OCI-LY7 (cell line): Measurements from ENCODE around the gene FOXA2. TPM values are rescaled to one million over a fixed set of nuclear protein-coding genes. Genes with fewer than 3 reads are reported as not detected.

Experiments
- BruUV-seq: library from RNA; stranded (reverse); fragments of 400-500 nt; replicated peaks from 2 replicates; lab custom pipeline; 2021; lab: Mats Ljungman, UMichigan
- CTCF ChIA-PET: fragments of 300-600 bp; sonication (Branson Sonifier 250); formaldehyde crosslinking; loops from one replicate; lab custom pipeline; 2022; ENCODE audit warnings: antibody characterized with exemption; ENCODE audit not compliant: unreplicated experiment; lab: Charles Lee
- POLR2A ChIA-PET: fragments of 300-600 bp; sonication (Branson Sonifier 250); formaldehyde crosslinking; loops from one replicate; lab custom pipeline; 2022; ENCODE audit warnings: antibody characterized with exemption; lab: Charles Lee
- DNase-seq: peaks from one replicate; pipeline ENCODE4 v3.0.0-alpha.2; 2015; ENCODE audit warnings: low spot score
- H2AFZ ChIP-seq: fragments of 200-600 bp; sonication (generic), shearing (Covaris generic); 2 replicates; pipeline ENCODE4 v1.6.1; 2014; ENCODE audit warnings: mild to moderate bottlenecking, antibody characterized with exemption, low read length, moderate library complexity
- H3K27ac ChIP-seq: fragments of 200-600 bp; sonication (generic); 2 replicates; pipeline ENCODE4 v1.5.1; 2014; ENCODE audit warnings: mixed run types, low read depth, mild to moderate bottlenecking, moderate library complexity, low read length, inconsistent platforms; ENCODE audit not compliant: poor library complexity, severe bottlenecking
- H3K36me3 ChIP-seq: fragments of 200-600 bp; sonication (generic); 2 replicates; pipeline ENCODE4 v1.6.1; 2014; ENCODE audit warnings: mild to moderate bottlenecking, antibody characterized with exemption, low read length, moderate library complexity, mixed read lengths; ENCODE audit not compliant: insufficient read depth
- H3K4me1 ChIP-seq: fragments of 200-600 bp; sonication (generic); 2 replicates; pipeline ENCODE4 v1.5.1; 2014; ENCODE audit warnings: mild to moderate bottlenecking, low read length; ENCODE audit not compliant: insufficient read depth, poor library complexity, severe bottlenecking
- H3K4me2 ChIP-seq: fragments of 200-600 bp; sonication (generic); 2 replicates; pipeline ENCODE4 v1.6.1; 2014; ENCODE audit warnings: mild to moderate bottlenecking, low read length
- H3K4me3 ChIP-seq: fragments of 200-600 bp; sonication (generic); 2 replicates; pipeline ENCODE4 v1.5.1; 2014; ENCODE audit warnings: mild to moderate bottlenecking, low read depth, low read length; ENCODE audit not compliant: poor library complexity, severe bottlenecking
- H3K79me2 ChIP-seq: fragments of 200-600 bp; sonication (generic); 2 replicates; pipeline ENCODE4 v1.6.1; 2016; ENCODE audit warnings: low read depth, mild to moderate bottlenecking, low read length, moderate library complexity, mixed read lengths; ENCODE audit not compliant: insufficient read depth
- H3K9me2 ChIP-seq: fragments of 200-600 bp; sonication (generic); 2 replicates; pipeline ENCODE4 v1.6.1; 2016; ENCODE audit warnings: mild to moderate bottlenecking, low read length, mixed read lengths; ENCODE audit not compliant: insufficient read depth
- H3K9me3 ChIP-seq: fragments of 200-600 bp; sonication (generic); 2 replicates; pipeline ENCODE4 v1.6.1; 2014; ENCODE audit warnings: mild to moderate bottlenecking, mixed run types, low read length, mixed read lengths
- H4K20me1 ChIP-seq: fragments of 200-600 bp; sonication (generic); 2 replicates; pipeline ENCODE4 v1.6.1; 2014; ENCODE audit warnings: mild to moderate bottlenecking, antibody characterized with exemption, low read length, moderate library complexity, mixed read lengths; ENCODE audit not compliant: insufficient read depth
- EZH2phosphoT487 ChIP-seq: fragments of 200-600 bp; sonication (generic); IDR thresholded peaks from 2 replicates; pipeline ENCODE4 v1.6.1; 2018; ENCODE audit warnings: low read depth, borderline replicate concordance, mild to moderate bottlenecking, mixed run types, antibody characterized with exemption, low read length, moderate library complexity, mixed read lengths
- intact Hi-C: fragments of 100-400 bp; cut with micrococcal nuclease; formaldehyde crosslinking; loops from one replicate; pipeline ENCODE4 v1.10.0; 2022; ENCODE audit not compliant: unreplicated experiment
- total RNA-seq, 2 experiments: library from RNA; depleted of rRNA in 1 of 2; stranded (reverse); fragments of >200 nt in 1 of 2; shearing (Covaris generic) in 1 of 2; gene quantifications; 2 replicates each; pipeline ENCODE4 v1.2.3, GENCODE V29; 2014 to 2022
- TF ChIP-seq, protein P1 (sequence below): fragments of 200-600 bp; sonication (generic); conservative IDR thresholded peaks from 2 replicates; pipeline ENCODE4 v1.5.1; 2014; ENCODE audit warnings: mild to moderate bottlenecking, antibody characterized with exemption, low read length, moderate library complexity, mixed read lengths

Gene FOXA2
- total RNA-seq, 2 experiments from 2014 or later = not detected

DNA sequence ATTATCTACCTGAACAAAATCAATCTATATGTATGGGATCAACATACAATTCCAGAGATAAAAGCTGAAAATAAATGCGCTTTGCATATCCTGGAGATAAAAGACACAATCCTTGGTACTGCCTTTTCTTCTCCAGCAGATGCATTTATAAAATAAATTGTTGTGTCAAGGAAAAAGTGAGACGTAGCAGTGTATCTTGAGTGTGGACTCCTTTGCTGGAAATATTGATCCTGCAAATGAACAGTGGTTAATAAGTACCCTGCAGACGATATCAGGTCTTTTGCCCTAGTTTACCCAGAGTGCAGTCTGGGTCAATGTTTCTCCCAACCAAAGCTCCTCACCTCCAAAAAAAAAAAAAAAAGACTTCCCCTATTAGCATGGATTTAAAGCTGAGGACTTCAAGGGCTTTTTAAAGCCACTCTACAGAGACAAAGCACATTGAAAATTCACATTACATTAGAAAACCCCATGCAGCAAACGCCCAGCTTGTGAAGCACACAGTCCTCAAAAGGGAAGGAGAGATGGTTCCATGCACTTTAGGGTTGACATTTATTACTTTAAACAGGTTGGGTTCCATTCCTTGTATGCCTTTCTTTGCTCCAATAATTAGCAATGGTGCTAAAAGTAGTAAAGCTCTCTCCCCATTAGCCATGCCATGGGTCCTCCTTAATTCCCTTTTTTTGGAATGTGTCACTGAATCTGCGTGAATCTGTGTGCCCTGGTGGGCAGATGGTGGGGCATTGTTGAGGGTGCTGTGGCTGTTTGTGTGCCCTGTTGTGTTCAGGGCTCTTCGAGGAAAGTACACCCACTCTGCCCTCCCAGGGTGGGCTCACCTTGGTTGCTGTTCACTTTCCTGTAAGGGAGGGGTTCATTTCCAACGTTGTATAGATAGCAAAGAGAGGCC lies 21.1 kb downstream of the FOXA2 start:
- TF ChIP-seq EZH2phosphoT487 = no peak
- TF ChIP-seq, protein P1, sequence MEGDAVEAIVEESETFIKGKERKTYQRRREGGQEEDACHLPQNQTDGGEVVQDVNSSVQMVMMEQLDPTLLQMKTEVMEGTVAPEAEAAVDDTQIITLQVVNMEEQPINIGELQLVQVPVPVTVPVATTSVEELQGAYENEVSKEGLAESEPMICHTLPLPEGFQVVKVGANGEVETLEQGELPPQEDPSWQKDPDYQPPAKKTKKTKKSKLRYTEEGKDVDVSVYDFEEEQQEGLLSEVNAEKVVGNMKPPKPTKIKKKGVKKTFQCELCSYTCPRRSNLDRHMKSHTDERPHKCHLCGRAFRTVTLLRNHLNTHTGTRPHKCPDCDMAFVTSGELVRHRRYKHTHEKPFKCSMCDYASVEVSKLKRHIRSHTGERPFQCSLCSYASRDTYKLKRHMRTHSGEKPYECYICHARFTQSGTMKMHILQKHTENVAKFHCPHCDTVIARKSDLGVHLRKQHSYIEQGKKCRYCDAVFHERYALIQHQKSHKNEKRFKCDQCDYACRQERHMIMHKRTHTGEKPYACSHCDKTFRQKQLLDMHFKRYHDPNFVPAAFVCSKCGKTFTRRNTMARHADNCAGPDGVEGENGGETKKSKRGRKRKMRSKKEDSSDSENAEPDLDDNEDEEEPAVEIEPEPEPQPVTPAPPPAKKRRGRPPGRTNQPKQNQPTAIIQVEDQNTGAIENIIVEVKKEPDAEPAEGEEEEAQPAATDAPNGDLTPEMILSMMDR = no peak
- intact Hi-C loops = no loop called here
- no peaks in the 10 kb centered on the region for H3K79me2 ChIP-seq
- no peak overlapping the region for H3K4me2 ChIP-seq
- no peaks in the 10 kb centered on the region for H3K9me2 ChIP-seq
- H3K27ac ChIP-seq = no peak overlapping the region
- no peak overlapping the region for H3K4me3 ChIP-seq
- H2AFZ ChIP-seq = no peak overlapping the region
- BruUV-seq = no TSS peak
- no peaks in the 10 kb centered on the region for H3K36me3 ChIP-seq
- H4K20me1 ChIP-seq = no peaks in the 10 kb centered on the region
- no peaks in the 10 kb centered on the region for H3K9me3 ChIP-seq
- CTCF ChIA-PET = no interaction called here
- no peak for DNase-seq
- POLR2A ChIA-PET = no interaction called here
- H3K4me1 ChIP-seq = no peaks in the 10 kb centered on the region

DNA sequence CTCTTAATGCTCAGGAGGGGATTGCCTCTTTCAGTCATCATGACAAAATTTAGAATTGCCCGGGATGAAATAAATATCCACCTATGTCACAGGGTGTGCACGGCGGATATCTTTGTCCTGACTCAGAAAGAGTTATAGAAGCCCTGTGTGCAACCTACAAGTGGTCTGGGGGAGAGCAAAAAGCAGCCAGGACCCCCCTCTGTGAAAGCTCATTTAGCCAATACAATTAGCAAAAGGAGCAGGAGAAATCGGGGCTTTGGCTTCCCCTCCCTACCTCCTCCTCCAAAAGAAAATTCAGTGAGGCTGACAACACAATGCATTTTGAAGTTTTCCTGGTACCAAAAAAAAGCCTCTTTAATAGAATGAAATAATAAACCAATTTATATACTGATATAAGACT lies 21.8 kb downstream of the FOXA2 start:
- Histone ChIP-seq H3K4me2 (no peak overlapping the region), H3K9me2 (no peaks in the 10 kb centered on the region), H3K79me2 (no peaks in the 10 kb centered on the region), H4K20me1 (no peaks in the 10 kb centered on the region), H3K36me3 (no peaks in the 10 kb centered on the region), H3K4me1 (no peaks in the 10 kb centered on the region), H2AFZ (no peak overlapping the region), H3K27ac (no peak overlapping the region), H3K4me3 (no peak overlapping the region), H3K9me3 (no peaks in the 10 kb centered on the region)
- ChIA-PET POLR2A (no interaction called here), CTCF (no interaction called here)
- intact Hi-C loops = no loop called here
- DNase-seq = no peak
- BruUV-seq = no TSS peak
- no peak for TF ChIP-seq EZH2phosphoT487
- TF ChIP-seq, protein P1 = no peak

DNA sequence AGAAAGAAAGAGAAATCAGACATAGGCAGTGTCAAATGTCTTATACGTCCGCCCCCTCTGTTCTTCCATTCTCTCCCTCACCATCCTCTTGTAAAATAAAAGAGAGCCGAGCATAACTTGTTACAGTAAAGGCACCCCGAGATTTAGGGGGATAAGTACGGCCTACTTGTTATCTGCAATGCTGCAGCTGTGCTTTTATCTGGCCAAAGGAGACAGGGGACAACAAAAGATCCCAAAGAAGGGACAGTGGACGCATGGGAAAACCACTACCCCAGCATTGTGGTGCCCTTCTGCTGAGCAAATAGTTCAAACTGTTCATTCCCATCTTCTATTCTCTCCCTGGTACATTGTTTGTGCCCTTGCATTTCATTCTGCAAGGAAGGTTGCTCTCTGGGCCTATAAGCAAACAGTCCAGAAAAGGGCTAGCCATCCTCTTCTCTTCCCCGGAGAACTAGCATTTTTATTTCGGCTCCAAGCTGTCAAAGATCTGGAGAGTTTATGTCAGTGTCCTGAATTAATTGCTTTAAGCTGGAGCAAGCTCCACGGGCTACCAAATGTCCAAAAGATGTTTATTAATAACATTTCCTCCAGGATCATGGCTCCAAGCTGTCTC lies 22.3 kb downstream of the FOXA2 start:
- Histone ChIP-seq H4K20me1 (no peaks in the 10 kb centered on the region), H3K9me3 (no peaks in the 10 kb centered on the region), H3K4me3 (no peak overlapping the region), H3K9me2 (no peaks in the 10 kb centered on the region), H2AFZ (no peak overlapping the region), H3K27ac (no peak overlapping the region), H3K4me1 (no peaks in the 10 kb centered on the region), H3K4me2 (no peak overlapping the region), H3K36me3 (no peaks in the 10 kb centered on the region), H3K79me2 (no peaks in the 10 kb centered on the region)
- TF ChIP-seq EZH2phosphoT487 = no peak
- TF ChIP-seq, protein P1 = no peak
- ChIA-PET CTCF (no interaction called here), POLR2A (no interaction called here)
- intact Hi-C loops = no loop called here
- no TSS peak for BruUV-seq
- DNase-seq = no peak
